ENCODE results near the gene JPH4.

Gene JPH4

DNA sequence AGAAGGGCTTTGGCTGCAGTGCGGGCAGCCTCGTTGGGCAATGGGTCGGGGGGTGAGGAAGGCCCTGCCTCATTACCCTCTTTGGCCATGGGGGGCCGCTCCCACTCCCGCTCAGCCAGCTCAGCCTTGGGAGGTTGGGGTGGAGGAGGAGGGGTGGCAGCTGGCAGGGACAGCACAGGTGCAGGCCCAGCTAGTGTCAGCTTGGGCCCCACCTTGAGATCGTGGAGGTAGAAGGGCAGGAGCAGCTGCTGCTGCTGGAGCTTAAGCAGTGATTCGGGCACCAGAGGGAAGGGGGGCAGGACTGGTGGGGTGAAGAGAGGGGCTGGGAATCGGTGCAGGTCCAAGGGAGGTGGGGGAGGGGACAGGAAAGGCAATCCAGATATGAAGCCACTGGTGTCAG, 53.0 kb downstream of the JPH4 start:
- DNase-seq (ENCODE audit: low read depth): no peak

DNA sequence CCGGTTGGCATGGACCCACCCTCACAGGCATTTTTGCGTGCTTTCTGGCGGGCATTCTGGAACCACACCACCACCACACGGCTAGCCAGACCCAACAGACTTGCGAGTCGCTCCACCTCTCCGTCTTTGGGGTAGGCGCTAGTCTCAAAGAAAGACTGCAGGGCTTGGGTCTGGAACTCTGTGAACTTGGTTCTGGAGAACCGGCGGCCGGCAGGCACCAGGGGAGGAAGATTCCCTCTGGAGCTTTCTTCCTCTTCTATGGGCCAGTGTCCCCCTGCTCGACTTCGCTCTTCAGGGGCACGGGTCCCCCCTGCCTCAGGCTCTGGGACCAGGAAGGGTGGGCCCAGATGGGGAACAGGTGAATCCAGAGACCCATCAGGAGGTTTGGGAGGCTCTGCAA, 53.6 kb downstream of the JPH4 start:
- no peak for DNase-seq (ENCODE audit: low read depth)

DNA sequence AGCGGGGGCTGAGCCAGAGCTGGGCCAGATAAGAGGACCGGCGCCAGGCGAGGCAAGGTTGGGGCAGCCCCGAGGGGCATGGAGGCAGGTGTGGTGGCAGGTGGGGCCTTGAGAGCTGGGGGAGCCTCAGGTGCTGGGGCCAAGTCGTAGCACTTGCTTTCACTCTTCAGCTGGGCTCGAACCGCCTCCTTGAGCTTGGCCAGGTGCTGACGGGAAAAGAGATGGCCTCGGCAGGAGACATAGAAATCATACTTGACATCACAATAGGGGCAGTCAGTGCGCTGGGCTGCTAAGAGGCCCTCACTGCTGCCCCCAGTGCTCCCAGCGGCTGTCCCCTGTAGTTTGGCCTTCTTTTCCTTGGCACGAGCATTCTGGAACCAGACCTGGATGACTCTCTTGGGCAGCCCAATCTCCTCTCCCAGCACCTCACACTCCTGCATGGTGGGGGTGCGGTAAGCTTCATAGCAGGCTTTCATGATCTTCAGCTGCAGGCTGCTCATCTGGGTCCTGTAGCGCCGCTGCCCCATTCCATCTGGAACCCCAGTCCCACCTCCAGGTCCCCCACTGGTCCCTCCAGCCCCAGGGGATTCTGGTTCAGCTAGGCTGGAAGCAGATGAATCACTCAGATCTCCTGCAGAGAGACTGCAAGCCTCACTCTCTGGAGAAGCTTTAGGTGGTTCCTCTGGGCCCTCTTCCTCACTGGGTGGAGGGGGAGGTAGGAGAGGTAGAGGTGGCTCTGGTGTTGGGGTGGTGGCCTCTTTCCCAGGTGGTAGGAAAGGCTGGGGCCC, 55.2 kb downstream of the JPH4 start:
- no peak for DNase-seq (ENCODE audit: low read depth)

DNA sequence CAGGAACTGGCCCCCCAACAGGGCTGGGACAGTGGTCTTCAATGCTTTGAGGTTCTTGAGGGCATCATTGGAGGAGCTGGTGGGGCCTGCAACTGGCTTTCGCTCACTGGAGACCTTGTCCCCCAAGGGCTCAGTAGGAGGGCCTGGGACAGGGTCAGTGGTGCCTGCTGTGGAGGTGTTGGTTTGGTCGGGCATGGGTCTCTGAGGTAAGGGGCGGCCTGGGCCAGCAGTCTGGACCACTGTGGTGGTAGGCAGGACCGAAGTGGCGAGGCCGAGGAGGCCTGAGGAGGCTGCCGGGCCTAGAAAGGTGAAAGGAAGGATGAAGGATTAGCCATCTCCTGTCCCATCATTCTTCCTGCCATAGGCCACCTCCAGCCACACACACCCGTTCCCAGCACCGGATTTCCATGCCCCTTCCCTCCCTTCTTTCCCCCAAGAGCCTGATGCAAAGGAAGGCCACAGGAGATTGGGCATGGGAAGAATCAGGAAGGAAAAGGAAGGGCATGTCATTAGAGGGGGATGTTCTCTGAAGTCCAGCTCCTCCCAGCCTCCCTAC, 55.9 kb downstream of the JPH4 start:
- no peak for DNase-seq (ENCODE audit: low read depth)

GRCh38 chr14:23521785-23522640, 56.6 kb downstream of the JPH4 start:
- DNase-seq (ENCODE audit: low read depth): no peak

DNA sequence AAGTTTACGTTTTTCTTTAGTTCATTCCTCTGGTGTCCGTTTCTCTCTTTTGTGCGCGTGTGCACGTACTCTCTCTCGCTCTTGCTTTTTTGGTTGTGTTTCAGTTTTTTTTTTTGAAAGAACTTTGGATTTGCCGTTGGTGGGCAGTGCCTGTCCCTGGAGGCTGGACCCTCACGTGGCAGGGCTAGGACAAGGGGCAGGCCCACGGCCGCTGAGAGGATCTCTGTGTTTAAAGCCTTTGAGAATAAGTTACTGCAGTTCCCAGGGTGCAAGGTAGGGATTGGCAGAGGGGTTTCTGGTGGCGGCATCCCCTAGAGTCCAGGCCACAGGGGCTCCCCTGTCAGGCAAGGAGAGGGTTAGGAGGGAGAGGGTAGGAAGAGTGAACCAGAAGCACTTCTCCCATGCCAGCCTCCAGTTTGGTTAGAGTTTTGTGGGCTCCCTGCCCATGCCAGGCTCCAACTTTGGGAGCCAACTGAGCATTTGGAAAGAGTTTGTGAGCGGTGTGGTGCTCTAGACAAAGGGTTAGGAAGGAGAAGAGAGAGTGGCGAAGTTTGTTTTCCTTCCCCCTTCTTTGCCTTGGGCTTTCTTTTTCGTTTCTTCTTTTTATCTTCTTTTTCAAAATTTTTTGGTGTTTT, 57.6 kb downstream of the JPH4 start:
- DNase-seq (ENCODE audit: low read depth): no peak

DNA sequence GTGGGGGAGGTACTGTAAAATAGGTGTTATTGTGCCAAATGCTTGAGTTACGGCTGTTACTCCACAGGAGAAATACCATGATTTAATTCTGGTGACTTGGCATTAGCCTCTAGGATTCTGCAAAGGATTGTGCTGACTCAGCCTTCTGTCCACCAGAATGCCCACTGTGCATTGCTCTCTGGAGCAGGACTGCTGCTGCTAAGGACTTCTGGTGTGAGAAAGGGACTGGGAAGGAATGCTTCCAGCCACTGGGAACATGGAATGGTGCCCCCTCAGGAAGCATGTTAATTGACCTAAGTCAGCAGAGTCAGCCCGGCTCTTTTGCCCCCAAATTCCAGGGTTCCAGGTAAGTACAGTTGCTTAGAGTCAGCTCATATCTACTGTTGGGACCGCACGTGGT, 59.9 kb downstream of the JPH4 start:
- DNase-seq (ENCODE audit: low read depth): no peak
